GM21367 (cell line): ENCODE data around the gene PLCB1.
"Not testable (repeated sequence)": the region's sequence is repeated elsewhere in the genome, so short reads cannot be mapped to it uniquely, and the experiment has no call there.

Experiments
- ATAC-seq: cut with Tn5 transposase; IDR thresholded peaks from one replicate; pipeline ENCODE4 v1.9.1; 2021; ENCODE audit not compliant: unreplicated experiment

The PLCB1 gene

GRCh38 chr20:8803065-8803464, 671.0 kb downstream of the PLCB1 start:
- no peak for ATAC-seq

DNA sequence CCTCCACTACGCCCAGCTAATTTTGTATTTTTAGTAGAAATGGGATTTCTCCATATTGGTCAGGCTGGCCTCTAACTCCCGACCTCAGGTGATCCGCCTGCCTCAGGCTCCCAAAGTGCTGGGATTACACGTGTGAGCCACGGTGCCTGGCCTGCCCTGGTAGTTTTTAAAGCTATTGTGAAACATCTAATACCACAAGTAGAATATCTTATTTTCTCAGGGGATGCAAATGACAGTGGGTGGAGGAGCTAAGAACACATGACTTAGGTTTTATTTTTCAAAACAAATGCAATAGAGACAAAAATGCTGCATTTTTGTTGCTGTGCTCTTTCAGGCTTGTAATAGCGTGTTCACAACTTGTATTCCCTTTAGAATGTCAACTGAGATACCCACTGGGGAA, 671.9 kb downstream of the PLCB1 start:
- no peak for ATAC-seq

- no peak for ATAC-seq
Observed at GRCh38 chr20:8805737-8806442, 673.8 kb downstream of the PLCB1 start.

GRCh38 chr20:8807480-8808201, 675.6 kb downstream of the PLCB1 start:
- ATAC-seq = no peak

GRCh38 chr20:8808202-8808535, 676.1 kb downstream of the PLCB1 start:
- no peak for ATAC-seq

DNA sequence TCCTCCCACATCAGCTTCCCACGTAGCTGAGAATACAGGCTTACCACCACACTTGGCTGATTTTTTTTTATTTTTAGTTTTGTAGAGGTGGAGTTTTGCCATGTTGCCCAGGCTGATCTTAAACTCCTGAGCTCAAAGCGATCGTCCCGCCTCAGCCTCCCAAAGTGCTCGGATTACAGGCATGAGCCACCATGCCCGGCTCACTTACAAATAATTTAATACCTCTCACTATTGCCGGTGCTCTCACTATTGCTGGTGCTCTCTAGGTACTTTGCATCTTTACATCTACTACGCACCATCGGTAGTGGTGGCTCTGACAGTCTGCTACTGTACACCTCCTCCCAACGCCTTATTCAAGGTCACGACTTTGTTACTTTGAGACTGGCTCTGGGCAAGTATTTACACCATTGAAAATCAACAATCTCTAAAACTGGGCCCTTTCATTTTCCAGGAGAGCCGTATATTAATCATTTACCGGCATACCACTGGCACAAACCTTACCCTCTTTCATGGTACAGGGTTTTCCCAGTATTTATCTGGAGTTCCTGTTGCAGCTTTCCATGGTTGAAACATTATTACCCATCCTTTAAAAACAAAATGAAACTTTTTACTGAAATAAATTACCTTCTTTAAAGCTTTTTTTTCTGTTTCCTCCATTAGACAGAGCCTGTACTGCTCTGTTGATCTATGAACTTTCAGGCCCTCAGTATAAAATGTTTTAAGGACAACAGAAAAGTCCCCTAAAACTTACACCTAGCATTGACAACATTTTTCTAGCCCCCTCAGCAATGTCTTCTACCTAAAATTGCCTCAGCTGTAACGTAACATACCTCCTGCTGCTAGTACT, 677.3 kb downstream of the PLCB1 start:
- no peak for ATAC-seq

DNA sequence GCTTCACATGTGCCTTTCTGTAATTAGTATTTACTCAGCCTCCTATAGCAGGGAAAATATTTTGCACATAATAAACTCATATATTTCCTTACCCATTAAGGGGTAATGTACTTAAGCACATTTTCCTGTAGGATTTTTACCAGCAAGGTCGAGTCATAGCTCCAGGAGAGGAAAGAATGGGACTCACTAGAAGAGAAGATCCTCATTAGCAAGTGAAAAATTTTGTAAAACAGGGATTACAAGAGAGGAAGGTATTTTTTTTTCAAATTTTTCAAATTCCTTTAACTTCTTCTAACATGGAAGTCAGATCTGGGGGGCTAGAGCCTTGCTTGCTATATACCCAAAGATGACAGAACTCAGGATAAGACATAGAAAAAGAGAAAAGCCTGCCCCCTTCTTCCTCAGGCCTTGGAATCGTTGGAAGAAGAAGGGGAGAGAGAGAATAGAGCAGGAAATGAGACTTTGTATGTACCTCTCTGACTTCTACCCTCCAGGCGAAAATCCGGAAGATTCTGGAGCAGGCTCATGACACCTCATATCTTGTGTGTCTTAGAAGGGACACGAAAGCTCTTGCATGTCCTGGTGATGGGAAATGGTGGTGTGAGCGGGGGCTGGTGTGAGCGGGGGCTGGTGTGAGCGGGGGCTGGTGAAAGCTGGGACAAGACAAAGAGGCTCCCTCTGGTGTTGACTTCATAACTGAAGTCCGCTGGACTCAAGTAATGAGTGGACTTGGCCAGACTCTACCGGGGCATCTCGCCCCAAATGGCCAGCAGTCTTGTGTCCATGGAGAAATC, 679.9 kb downstream of the PLCB1 start:
- no peak for ATAC-seq

DNA sequence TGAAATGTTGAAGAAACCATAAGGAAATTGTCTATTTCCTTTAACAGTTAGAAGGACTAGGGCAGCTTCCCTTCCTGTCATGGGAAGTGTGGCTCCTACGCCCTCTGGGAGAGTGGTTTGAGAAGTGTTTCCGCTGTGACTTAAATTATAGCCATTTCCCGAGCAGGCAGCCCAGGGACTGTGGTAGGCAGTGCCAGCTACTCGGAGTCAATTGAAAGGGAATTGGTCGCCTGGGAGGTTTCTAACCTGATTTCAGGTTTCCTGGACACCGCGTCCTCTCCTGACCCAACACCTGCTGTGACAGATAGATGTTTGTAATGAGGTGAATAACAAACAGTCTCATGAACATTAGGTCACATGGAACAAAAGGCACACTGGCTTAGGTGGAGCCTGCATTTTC, 680.8 kb downstream of the PLCB1 start:
- ATAC-seq = no peak

DNA sequence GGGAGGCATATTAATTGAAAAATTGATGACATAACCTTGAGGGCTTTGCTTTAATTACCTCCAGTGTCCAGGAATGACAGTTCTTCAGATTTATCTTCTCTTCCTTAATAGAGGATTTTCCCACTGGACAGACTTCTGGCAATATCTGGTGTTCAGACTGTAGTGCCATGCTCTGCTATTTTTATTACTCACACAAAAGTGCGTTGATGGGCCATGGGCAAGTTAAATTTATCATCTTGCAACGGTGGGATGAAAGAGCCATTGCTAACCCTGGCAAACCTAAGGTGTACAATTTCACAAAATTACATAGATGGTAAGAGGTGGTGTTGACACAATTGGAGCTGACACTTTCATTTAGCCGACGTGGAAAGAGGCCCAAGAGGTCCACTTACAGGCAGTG, 683.1 kb downstream of the PLCB1 start:
- ATAC-seq = no peak

DNA sequence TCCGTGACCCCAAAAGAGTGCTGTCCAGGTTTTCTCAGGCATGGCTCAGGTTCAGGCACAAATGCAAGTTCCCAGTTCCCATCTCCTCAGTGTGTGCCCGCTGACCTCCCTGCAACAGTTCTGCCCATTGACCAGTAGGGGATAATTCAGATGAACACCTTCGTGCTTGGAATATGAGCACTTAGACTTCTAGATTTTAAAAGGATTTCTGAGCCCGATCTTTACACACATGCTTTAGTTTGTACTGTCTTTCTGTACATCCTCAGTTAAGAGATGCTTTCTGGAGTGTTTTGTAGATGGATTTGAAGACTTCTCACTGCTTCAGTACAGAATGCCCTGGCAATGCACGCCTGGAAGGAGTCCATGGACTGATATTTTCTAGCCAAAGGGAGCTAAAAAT, 697.2 kb downstream of the PLCB1 start:
- no peak for ATAC-seq

DNA sequence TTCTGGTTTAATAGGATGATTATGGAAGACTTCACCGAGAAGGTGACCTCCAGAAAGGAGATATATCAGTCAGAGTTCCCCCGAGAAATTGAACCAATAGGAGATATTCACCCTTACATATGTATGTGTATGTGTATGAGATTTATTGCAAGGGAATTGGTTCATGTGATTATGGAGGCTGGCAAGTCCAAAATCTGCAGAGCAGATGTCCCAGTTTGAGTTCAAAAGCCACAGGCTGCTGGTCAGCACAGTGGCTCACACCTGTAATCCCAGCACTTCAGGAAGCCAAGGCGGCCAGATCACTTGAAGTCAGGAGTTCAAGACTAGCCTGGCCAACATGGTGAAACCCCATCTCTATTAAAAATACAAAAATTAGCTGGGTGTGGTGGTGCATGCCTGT, 702.2 kb downstream of the PLCB1 start:
- not testable (repeated sequence) for ATAC-seq

DNA sequence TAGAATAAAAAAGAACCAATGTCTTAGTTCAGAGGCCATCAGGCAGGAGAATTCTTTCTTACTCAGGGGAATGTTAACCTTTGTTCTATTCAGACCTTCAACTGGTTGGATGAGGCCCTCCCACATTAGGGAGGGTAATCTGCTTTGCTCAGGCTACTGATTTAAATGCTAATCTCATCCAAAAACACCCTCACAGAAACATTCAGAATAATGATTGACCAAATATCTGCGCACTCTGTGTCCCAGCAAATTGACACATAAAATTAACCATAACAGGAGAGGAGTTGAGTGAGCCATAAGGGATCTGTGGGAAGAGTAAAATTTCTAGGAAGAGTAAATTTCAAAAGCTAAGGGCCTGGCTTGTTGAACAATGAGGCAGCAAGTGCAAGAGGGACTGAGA, 702.8 kb downstream of the PLCB1 start:
- no peak for ATAC-seq

GRCh38 chr20:8837396-8837795, 705.3 kb downstream of the PLCB1 start:
- no peak for ATAC-seq

- ATAC-seq = no peak
Observed at GRCh38 chr20:8842525-8842924, 710.5 kb downstream of the PLCB1 start.

GRCh38 chr20:8844179-8844578, 712.1 kb downstream of the PLCB1 start:
- ATAC-seq = no peak

DNA sequence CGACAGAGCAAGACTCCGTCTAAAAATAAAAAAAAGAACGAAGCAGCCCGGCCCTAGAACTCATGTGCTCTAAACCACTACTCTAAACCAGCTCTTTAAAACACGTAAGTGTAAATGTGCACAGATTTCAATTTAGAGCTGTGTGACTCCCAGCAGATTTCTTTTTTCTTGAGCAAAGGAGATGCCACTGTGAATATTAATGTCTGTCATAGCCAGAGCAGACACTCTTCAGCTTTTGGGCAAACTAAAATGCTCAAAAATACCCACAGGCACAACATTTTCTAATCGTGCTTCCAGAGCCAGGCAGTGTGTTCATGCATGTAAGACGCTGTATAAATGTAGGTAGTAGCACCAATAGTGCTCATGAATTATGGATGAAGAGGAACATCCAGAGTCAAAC, 717.9 kb downstream of the PLCB1 start:
- no peak for ATAC-seq

GRCh38 chr20:8851446-8851845, 719.4 kb downstream of the PLCB1 start:
- no peak for ATAC-seq

- not testable (repeated sequence) for ATAC-seq
Observed at GRCh38 chr20:8851919-8852318, 719.9 kb downstream of the PLCB1 start.

GRCh38 chr20:8853211-8853610, 721.1 kb downstream of the PLCB1 start:
- not testable (repeated sequence) for ATAC-seq

- ATAC-seq = peak; percentile 88
Observed at GRCh38 chr20:8853805-8854338, 721.8 kb downstream of the PLCB1 start.

DNA sequence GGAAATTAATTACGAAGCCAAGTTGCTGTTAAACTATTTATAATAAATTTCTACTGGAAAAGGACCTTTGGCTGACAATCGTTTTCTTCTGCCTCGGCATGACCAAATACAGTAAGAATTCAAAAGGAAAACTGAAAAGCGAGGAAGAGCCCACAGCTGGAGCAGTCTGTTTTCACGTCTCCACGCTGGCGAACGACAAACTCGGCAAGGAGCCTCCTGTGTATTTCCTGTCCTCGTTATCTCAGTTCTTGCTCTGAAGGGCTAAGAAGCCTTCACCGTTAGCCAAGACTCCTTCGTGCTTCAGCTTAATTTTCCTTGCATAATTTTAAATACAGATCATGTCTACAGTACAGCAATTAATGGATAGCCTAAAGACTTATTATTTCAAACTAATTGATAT, 722.5 kb downstream of the PLCB1 start:
- ATAC-seq = no peak
